Midbrain (tissue), 1 donor: ENCODE data around the gene SLC17A2.

Experiments
- DNase-seq: peaks from one replicate; lab custom pipeline; 2025; lab: John Stamatoyannopoulos, UW

Gene SLC17A2, protein sequence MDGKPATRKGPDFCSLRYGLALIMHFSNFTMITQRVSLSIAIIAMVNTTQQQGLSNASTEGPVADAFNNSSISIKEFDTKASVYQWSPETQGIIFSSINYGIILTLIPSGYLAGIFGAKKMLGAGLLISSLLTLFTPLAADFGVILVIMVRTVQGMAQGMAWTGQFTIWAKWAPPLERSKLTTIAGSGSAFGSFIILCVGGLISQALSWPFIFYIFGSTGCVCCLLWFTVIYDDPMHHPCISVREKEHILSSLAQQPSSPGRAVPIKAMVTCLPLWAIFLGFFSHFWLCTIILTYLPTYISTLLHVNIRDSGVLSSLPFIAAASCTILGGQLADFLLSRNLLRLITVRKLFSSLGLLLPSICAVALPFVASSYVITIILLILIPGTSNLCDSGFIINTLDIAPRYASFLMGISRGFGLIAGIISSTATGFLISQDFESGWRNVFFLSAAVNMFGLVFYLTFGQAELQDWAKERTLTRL

DNA sequence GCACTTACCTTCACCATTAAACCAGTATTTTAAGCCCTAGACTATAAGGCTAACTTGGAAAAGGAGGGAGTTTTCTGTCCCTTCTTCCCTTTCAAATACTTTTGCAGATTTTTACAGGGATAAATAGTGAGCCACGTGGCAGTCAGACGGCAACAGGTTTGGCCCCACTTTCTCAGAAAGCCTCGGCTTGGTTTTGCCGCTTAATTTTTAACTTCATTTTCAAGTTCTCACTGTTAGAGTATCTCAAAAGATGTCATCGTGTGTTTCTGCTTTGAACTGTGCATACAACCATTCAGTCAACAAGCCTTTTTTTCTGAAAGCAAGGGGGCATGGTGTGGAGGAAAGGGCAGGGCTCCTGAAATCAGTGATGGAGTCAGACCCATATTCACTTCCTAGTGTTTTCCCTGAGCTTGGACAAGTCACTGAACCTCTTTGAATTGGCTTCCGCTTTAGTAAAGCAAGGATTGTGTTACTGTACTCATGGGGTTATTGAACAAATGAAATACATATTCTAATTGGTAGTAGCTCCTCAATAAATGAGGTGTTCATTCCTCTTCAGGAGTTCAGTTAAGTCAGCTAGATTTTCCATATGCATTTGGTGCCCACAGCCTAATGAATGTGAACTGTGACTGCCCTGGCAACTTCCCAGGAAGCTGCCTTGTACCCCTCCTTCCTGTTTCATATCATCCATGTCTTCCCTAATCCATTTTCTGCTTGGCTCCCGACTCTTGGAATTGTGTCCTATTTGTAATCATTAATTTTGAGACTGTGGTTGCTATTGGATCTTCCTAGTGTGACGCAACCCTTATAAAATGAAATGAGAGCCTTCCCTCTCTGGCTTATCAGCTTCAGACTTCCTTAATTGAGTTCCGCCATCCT is at the start of gene SLC17A2:
Gene SLC17A2, minus strand, starts transcription at position 160 of the 879 bp plus-strand sequence. CDS start 4,895 bp downstream, outside the sequence.
- DNase-seq = no peak

DNA sequence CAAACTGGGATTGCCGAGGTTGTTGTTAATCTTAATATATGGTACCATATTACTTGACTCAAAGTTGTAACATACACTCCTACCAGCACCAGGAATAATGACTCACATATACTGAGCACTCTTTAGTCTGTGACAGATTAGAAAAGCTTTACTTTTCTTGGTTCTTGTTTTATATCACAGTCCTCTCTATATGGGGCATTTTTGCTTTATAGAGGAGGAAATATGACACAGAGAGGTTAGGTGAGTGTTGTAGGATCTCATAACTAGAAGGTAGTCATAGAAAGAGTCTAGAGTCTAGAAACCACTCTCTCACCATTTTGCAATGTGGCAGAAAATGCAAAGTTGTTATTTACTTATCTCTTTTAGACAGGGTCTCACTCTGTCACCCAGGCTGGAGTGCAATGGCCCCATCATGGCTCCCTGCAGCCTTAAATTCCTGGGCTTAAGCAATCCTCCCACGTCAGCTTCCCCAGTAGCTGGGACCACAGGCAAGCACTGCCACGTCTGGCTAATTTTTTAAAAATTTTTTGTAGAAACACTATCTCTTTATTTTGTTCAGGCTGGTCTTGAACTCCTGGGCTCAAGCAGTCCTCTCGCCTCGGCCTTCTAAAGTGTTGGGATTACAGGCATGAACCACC is 45.6 kb upstream of the SLC17A2 start:
- no peak for DNase-seq

DNA sequence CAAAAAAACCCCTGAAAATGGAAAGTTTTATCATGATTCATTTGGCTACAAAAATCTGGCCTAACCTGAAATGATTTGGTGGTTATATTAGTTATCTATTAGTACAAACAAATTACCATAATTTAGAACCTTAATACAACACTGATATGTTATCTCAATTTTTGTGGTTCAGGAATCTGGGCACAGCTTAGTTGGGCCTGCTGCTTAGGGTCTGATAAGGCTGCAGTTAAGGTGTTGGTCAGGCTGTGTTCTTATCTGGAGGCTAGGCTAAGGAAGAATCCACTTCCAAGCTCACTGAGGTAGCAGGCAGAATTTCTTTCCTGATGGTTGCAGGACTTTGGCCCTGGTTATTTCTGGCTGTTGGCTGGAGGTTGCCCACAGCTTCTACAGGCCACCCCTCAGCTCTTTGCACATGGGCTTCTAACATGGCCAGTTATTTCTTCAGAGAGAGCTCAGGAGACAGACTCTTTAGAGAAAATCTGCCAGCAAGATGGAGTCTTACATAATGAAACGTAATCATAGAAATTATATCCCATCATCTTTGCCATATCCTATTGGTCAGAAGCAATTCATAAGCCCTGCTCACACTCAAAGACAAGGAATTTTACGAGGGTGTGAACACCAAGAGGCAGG is 43.5 kb upstream of the SLC17A2 start:
- DNase-seq = no peak

DNA sequence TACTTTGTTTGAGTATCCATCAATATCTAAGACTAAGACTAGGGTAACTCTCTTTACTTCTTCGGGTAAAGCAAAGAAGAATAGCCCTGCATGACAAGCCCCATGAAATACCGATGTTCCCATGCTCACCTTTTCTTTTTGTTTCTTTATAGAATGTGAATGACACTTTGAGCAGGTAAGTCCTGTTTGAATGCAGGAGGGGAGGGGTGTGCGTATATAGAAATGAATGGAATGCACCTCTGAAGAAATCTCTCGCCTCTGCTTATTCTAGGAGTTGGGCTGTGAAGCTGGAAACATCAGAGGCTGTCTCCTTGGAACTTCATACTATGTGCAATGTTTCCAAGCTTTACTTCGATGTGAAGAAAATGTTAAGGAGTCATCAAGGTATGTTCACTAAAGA is 42.4 kb upstream of the SLC17A2 start:
- DNase-seq = no peak

DNA sequence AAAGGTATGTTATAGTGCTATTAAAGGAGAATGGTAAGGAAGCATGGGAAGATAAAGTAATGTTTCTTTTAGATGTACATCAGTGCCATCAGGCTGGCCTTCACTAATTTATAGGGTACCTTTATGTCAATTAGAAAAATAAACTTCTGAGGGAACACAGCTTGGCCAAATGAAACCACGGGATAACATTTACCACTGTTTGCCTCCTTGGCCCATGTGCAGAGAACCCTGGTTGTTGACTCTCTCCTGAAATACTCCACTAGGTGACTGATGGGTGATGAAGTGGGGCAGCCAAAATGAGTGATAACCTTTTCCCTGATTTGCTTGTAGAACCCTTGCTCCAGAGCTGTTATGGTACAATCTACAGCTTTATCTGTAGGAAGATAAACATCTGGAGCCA is 41.6 kb upstream of the SLC17A2 start:
- no peak for DNase-seq

DNA sequence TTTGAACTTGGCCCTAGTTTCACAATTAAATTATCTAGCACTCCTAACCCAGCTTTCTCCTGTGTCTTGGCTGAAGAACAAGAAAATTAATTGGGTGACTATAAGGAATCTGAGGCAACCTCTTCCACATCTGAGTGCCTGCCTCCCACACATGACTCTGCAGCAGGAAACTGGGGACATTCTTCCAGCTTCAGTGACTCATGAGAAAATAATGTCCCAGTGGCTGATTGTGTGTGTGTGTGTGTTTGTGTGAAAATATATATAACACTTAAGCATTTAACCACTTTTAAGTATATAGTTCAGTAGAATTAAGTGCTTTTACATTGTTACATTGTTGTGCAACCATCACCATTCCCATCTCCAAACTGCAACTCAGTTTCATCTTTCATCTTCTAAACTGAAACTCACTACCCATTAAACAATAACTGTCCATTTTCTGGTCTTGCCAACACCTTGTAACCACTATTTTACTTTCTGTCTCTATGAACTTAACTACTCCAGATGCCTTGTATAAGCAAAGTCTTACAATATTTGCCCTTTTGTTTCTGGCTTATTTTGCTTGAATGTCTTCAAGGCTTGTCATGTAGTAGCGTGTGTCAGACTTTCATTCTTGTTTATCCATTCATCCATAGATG is 40.8 kb upstream of the SLC17A2 start:
- DNase-seq = no peak

DNA sequence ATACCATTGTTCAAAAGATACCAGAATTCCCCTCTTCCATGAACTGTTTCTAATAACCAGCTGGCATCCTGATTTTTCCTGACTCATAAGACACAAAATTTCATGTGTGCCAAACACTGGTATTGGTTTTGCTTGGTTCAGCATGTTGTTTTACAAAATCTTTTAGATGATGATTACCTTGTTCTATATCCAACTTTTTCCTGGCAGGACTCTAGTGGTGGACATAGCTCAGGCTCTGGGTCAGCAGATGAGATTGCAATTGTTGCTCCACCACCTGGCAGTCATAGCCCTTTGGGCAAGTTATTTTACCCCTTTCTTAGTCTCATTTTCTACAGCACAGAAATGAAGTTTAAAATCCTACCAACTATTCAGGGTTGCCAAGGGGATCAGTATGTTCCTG is 38.3 kb upstream of the SLC17A2 start:
- DNase-seq = no peak

DNA sequence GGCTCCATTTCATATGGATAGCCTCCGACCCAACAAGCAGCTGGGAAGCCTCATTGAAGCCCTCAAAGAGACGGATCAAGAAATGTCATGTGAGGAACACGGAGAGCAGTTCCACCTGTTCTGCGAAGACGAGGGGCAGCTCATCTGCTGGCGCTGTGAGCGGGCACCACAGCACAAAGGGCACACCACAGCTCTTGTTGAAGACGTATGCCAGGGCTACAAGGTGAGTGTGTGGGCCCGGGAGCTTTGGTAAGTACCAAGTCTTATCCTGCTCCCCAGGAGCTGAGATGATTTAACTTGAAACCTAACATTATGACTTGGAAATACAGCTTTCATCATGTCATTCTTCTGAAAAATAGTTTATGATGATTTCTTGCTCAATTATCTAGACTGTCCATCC is 36.2 kb upstream of the SLC17A2 start:
- DNase-seq = no peak

DNA sequence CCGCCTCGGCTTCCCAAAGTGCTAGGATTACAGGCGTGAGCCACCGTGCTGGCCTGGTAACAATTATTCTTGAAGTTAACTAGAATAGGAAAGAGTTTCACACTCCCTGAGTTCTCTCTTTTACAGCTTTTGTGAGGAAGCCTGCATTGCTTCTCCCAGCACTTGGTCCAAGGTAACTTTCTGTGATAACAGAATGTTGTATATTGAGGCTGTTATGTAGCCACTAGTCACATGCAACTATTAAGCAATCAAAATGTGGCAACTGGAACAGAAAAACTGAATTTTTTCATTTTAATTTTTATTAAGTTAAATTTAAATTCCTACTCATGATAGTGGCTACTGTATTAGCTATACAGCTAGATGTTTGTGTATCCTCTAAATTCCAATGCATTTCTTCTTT is 34.6 kb upstream of the SLC17A2 start:
- DNase-seq = no peak

DNA sequence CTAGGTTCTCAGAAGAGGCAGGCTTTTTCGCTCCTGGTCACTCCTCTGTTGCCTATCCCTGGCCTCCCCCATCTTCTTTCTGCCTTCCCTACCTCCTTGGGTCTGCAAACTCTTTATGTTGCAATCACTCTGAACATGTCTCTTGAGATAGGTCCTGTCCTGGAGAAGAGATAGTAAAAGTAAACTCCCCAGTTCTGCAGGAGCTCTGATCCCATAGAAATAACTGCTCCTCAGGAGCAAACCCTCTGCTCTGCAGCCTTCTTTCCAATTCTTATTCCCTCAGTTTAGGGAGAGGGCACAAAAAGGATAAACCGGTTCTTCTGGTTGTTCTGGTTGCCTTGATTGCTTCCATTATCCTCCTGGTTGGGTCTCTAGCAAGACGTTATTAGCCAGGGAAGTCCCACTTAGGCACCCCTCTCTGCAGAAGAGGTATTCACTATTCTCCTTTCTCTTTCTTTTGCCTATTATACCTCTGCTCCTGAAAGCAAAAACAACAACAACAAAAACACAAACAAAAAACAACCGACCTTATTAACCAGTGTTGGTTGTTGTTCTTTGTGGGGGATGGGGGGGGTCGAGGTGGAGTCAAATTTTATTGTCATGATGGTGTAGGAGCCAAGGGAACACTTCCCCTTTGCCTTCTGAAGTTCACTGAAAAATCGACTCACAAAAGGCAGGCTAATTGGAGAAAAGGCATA is 33.1 kb upstream of the SLC17A2 start:
- no peak for DNase-seq

DNA sequence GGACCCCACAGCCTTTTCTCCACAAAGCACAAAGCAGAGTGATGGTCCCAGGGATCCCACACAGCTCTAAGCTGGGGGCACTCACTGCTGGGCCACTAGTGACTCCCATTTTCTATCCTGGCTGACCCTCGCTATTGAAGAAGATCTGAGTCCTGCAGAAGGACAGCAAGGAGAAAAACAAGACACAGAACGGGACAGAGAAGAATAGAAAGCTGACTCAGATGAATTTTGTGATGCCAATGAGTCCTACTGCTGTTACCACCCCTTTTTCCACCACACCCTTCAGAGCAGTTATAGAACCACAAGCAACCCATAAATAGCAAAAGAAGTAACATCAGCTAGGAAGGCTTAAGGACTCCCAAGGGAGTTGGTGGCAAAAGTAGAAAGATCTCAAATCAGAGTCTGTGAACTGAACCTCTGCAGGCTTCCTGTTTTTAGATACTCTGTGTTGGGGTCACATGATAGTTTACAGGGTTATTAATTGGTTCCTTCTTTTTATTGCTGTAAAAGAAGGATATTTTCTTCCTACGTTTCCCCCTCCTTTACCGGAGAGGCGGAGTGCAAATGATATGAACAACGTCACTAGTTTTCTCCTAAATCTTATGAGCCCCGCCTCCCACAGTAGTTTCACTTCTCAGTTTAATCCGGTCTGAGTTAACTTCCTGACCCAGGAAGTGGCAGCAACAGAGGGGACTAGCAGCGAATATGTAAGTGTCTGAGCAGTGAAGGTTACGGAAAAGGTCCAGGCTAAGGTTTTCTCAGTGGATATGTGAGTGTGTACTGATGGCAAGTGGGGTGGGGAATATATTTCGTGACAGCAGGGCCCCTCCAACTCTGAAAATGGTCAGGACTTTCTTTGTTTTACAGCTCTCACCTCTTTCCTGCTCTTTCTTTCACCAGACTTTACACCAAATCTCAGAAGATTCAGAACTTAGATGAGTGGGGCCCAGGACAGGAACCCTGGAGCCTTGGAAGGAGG is 31.9 kb upstream of the SLC17A2 start, which contains the start of gene TRIM38:
Gene TRIM38, plus strand, starts transcription at position 654 of the 979 bp plus-strand sequence. CDS start 3,721 bp downstream, outside the sequence.
- DNase-seq = peak; percentile 32

DNA sequence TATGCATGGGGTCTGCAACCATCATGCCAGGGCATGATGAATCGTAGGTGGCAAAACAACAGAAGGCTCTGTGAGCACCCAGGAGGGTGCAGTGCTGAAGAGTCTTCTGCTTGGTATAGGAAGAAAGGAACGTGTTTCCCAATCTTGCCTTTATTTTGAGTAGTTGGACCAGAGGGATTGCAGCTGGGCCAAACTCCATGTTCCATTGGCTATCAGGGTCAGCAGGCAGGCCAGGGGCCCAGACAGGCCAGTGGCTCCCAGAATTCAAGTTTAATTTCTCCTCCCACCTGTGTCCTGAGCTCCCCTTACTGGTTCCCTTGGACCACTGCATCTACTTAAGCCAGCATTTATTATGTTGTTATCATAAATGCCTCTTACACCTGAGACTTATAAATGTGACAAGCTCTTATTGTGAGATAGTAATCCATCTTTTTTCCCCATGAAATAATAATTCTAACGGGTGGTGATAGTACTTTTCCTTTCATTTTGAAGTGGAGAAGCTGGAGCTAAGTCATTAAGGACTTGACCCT is 31.2 kb upstream of the SLC17A2 start:
- DNase-seq = no peak

DNA sequence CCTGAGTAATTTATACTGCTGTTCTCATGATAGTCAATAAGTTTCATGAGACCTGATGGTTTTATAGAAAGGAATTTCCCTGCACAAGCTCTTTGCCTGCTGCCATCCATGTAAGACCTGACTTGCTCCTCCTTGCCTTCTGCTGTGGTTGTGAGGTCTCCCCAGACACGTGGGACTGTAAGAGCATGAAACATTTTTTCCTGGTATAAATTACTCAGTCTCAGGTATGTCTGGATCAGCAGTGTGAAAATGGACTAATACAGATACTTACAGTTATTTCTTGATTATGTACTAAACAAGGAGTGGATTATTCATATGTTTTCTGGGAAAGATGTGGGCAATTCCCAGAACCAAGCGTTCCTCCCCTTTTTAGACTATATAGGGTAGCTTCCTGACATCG is 30.2 kb upstream of the SLC17A2 start:
- DNase-seq = no peak

DNA sequence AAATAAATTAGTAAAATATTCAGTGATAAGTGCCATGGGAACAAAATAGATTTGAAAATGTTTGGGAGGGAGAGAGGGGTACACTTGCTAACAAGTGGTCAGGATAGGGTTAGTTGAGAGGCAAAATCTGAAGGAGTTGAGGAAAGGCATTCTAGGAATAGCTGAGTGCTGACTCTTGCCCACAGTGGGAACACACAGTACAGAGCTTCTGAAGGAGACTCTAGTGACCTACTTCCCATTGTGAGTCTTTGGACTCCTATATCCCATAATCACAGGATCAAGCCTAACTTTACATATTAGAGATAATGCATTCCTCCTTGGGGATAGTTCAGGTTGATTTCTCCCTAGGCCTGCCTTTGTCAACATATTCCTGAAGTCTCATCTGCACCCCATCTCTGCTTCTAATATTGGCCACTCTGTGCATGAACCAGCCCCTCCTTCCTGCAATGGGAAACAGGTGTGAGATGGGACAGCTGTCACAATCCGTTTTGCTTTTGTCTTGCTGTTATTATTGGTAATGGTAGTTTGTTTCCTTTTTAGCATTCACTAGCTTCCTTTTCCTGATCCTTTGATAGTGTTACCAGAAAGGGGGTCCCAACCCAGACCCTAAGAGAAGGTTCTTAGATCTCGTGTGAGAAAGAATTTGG is 29.5 kb upstream of the SLC17A2 start:
- no peak for DNase-seq

DNA sequence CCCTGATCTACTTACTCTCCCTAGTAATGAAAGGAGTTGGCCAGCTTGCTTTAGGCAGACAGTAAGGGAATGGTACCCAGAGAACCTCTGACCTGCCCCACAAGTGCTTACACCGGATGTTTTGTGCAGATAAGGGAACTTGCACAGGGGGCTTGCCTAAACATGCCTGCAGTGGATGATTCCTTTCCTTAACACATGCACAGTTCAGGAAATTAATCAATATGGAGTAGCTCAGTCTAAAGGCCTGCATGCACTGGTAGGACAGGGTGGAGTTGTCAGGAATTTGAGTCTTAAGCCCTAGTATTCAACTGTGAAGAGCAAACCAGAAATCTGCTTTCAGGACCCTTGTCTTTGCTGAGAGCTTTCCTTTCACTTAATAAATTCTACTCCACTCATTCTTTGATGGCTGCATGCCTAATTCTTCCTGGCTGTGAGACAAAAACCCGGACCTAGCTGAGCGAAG is 28.2 kb upstream of the SLC17A2 start:
- DNase-seq = no peak

DNA sequence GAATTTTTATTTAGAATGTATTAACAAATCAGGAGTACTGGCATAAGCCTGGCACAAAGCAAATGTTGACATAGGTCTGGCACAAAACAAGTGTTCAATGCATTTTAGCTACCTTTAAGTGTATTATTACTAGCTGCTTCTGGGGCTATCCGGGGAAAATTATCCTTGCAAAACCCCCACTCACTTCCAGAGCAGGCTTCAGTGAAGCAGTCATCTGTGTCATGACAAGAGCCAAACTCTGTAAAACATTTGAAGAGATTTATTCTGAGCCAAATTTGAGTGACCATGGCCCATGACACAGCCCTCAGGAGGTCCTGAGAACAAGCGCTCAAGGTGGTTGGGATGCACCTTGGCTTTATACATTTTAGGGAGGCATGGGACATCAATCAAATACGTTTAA is 25.7 kb upstream of the SLC17A2 start:
- no peak for DNase-seq

DNA sequence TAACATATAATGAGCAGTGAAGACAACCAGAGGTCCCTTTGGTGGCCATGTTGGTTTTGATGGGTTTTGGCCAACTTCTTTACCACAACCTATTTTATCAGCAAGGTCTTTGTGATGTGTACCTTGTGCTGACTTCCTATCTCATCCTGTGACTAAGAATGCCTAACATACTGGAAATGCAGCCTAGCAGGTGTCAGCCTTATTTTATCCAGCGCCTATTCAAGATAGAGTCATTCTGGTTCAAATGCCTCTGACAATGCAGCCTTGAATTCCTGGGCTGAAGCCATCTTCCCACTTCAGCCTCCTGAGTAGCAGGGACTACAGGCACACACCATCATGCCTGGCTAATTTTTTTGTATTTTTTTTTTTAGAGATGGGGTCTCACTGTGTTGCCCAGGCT is 24.3 kb upstream of the SLC17A2 start:
- no peak for DNase-seq

DNA sequence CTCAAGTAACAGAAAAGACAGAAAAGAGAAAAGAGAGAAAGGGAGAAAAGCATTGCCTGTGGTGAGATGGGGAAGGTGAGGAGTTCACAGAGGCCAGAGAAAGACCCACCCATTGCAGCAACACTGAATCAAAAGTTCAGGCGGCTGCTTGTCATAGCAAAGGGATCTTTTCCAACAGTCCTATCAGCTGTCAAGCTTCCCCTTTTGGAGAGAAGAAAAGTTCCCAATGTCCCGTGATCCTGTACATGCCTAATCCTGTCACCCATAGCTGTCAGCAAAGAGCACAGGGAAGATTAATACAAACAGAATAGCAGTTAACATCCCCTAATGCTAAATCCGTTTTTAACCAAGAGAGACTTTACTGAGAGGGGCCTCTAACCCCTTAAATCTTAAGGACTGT is 23.2 kb upstream of the SLC17A2 start:
- DNase-seq = no peak

DNA sequence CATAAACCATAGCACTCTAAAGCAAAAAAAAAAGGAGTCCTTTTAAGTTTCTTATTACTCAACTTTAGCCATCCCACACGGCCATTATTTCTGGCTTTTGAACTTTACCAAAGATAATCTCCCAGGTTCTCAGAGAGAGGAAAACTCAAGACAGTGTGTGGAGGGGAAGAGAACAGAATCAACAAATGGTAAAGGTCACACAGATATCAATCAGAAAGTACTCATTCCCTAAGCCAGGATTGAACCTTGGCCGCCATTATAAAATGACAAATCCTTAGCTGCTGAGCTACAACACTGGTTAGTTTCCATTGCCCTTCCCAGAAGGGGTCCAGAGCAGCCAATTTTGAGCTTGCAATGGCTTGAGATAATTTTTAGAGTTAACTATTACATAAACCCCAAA is 22.0 kb upstream of the SLC17A2 start:
- no peak for DNase-seq
